Renal pelvis (tissue), 4 donors: ENCODE data around the gene KRT5. TPM values are rescaled to one million over a fixed set of nuclear protein-coding genes. Genes with fewer than 3 reads are reported as not detected.
"Not testable (repeated sequence)": the region's sequence is repeated elsewhere in the genome, so short reads cannot be mapped to it uniquely, and the experiment has no call there.

Source experiments
- DNase-seq: peaks from one replicate; pipeline ENCODE4 v3.0.0-alpha.2; 2013
- polyA plus RNA-seq, 3 donors: library from polyadenylated mRNA; unstranded; fragments of 120-200 nt; gene quantifications; one replicate each; pipeline ENCODE4 v1.2.1, GENCODE V29; 2013; ENCODE audit not compliant: insufficient read length in 3 of 3

Gene KRT5
- polyA plus RNA-seq, 3 donors = 0.44 to 1.1 (median 0.59) TPM

DNA sequence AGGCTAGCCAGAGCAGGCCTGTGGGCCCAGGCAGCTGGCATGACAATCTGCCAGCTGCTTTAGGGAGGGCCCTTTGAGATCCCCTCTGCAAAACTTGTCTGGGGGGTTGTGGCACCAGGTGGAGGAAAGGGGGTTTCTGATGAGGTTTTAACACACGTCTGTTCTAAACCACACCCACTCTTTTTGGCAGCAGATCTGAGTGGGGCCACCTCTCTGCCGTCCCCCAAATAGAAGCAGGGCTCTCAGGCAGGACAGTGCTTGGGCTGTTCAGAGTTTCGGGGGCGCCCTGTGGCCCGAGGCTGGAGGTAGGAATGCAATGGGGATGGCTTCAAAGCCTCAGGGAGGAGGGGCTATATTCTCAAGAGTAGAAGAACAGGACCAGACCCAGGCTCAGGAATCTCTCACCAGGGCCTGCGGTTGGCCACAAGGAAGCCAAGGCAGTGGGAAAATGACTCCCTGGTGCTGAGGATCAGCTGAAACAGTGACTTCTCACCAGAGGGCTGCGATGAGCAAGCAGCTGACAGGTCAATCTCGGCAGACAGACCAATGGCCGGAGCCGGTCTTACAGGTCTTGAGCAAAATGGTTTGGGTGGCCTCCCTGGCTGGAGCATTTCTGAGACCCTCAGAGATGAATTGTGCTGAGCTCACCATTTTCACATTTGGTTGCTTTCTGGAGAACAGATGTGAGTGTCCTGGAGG is 1.5 kb upstream of the KRT5 start:
- no peak for DNase-seq

DNA sequence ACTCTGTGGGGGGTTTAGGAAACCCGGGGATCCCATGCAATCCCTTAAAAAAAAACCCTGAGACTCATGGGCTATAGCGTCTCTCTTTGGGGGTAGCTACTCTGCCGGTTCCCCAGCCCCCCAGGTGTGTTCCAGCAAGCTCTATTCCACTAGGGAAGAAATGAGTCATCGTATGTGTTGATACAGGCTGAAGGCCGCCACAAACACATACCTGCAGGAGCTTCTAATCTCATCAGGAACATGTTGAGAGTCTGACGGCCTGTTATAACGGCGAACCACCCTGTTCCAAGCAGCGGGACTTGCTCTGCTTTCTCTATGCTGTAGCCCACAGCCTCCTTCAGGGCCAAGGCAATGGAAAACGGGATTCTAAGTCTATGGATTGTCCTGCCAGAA is 977 bp upstream of the KRT5 start:
- no peak for DNase-seq

DNA sequence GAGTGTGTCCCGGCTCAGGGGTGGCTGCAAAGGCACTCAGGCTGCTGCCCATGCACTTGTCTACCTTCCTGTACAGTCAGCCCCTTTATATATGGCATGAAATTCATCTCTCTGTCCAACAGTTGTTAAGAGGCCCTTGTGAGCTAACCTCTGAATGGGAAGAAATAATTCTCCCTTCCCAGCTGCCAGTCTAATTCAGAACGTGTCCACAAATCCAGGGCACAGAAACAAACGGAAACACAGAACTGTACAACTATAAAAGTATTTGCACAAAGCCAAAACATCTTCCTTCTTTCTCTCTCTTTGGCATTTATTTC is 849 bp downstream of the KRT5 start:
- DNase-seq = no peak

DNA sequence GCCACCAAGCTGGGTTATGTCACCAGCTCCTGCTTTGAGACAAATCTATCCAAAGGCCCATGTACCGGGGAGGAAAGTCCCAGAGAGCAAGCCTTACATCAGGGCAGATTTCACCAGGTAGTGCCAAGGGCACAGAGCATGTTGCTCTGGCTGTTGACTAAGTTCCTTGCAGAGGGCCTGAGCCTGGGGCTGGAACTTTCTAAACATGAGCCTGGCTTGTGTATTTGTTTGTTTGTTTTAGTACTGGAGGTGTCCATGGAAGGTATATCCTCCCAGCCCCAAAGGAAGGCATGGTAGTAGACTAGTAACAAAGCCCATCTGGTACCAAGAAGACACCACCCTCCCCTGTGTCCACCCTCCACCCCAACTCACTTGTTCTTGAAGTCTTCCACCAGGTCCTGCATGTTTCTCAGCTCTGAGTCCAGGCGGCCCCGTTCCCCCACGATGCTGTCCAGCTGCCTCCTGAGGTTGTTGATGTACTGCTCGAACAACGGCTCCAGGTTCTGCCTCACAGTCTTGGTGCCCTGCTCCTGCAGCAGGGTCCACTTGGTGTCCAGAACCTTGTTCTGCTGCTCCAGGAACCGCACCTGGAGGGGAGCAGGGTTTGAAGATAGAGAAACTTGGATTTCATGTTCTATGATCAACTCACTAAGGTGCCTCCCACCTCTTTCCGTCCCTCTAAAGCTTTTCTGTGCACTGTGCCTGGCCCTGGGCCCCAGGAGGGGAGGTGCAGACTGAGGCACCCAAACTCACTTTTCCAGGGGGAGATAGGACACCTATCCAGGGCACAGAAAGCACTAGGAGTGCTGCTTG is 1.4 kb downstream of the KRT5 start:
- DNase-seq = no peak

DNA sequence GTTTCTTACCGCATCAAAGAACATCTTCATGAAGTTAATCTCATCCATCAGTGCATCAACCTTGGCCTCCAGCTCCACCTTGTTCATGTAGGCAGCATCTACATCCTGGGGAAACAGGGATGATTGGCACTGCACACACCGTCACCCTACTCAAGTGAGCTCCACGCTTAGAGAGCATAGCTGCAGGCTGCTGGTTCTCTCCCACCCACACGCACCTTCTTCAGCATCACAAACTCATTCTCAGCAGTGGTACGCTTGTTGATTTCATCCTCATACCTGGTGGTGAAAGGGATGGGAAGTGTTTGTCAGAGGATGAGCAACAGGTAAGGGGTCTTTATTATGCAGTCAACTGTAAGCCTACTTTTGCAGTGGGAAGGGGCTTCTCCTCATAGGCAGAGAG is 2.3 kb downstream of the KRT5 start:
- DNase-seq = no peak

DNA sequence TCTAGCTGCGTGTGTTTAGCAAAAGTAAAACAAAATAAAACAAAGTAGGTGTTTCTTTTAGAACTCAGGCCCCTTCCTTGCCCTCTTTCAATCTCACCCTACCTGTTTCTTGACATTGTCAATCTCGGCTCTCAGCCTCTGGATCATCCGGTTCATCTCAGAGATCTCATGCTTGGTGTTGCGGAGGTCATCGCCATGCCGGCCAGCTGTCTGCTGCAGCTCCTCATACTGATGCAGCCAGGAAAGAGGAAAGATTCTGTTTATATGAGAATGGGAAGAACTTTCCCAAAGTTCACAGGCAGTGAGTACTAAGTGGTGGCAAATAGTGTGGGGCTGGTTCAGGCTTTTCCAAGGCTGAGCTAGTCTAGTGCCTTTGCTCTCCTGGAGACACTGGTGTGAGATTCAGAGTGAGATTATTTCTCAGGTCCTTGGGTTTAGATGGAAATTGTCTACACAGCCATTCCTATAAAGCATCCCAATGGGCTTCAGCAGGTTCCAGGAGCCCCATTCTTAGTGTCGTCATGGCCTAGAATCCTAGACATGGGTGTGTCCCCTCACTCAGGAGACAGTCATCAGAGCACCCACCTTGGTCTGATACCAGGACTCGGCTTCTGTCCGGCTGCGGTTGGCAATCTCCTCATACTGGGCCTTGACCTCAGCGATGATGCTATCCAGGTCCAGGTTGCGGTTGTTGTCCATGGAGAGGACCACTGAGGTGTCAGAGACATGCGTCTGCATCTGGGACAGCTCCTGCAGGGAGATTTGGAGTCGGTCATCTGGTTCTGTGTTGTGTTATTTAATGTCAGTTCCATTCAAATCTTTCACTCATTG is 3.0 kb downstream of the KRT5 start:
- no peak for DNase-seq

DNA sequence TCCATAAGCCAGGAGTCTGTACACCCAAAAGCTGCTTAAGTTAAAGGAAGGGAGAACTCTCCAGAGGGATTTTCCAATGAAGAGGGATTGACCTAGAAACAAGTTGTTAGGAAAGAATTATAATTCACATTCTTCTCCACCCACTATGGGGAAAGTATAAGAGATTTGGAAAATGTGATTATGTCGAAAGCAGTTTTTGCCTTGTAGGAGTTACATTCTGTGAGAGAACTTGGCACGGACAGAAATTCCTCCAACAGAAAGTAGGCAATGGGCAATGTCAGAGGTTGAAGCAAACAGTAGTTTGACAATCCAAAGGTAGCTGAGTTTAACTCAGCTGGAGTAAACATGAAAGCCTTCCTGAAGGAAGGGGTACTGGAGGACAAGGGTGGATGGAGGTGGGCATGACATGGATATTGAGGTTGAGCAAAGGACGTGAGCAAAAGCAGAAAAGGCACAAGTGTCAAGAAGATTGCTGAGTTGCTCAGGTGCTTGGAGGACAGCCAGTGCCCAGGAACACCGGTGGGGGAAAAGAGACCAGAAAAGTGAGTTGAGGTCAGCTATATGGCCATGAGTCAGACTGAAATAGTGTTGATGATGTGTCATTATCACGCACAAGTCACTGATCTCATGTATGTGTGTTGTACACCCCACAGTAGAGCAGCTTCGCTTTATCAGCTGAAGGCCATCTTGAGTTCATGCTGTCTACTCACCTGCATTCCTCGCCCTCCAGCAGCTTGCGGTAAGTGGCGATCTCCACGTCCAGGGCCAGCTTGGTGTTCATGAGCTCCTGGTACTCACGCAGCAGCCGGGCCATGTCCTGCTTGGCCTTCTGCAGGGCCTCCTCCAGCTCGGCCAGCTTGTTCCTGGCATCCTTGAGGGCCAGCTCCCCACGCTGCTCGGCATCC is 4.0 kb downstream of the KRT5 start:
- DNase-seq = no peak

DNA sequence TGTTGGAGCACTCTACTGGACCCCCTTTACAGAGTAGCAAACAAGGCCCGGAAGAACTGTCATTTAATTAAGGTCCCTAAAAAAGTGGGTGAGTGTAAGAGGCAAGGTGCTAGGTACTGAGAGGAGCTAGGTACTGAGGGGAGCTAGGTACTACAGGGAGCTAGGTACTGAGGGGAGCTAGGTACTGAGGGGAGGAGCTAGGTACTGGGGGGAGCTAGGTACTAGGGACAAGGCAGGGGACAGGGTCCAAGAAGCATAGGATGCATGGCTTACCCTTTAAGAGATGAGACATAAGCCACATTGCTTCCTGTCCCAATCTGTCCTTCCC is 4.9 kb downstream of the KRT5 start:
- no peak for DNase-seq

DNA sequence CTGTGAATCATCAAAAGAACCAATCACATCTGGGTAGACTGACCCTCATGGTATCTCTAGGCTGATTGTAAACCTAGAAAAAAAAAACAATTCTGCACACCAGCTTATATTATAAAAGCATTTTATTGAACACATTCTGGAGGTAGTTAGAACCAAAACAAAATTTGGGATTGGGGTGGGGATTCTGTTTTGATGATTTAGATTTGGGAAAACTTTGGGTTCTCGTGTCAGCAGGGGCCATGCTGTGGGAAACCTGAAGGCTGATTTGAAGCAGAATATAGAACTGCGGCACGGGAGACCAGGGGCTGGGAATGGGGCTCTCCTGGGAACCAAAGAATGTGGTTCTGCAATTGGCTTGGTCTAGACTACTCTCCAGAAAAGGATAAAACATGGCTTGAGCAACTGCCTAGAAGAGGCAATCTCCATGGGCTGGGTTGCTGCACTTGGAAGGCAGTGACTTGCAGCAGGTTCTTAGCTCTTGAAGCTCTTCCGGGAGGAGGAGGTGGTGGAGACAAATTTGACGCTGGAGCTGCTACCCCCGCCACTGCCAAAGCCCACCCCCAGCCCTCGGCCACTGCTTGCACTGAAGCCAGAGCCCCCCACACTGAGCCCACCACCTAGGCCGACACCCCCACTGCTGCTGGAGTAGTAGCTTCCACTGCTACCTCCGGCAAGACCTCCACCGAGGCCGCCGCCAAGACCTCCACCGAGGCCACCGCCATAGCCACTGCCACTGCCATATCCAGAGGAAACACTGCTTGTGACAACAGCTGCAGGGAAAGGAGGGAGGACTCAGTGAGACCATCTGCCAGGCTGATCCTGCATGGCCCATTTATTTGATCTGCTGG is 5.5 kb downstream of the KRT5 start:
- no peak for DNase-seq

DNA sequence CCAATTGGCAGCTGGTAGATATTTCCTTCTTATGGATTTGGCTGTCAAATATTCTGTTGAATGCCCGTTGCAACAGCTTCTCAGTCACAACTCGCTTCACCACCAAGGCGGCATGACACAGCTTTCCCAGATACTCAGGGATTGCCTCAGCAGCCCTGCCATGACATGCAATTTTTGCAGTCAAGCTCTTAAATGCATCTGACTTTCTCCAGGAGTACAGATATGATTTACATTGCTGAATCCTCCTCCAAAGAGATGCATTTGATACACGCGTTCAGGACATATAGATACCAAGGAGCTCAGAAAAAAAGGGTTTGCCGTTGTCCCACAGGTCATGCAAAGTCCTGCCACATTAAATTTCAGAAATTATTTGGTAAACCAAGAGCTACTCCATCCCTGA is 6.5 kb downstream of the KRT5 start:
- no peak for DNase-seq

DNA sequence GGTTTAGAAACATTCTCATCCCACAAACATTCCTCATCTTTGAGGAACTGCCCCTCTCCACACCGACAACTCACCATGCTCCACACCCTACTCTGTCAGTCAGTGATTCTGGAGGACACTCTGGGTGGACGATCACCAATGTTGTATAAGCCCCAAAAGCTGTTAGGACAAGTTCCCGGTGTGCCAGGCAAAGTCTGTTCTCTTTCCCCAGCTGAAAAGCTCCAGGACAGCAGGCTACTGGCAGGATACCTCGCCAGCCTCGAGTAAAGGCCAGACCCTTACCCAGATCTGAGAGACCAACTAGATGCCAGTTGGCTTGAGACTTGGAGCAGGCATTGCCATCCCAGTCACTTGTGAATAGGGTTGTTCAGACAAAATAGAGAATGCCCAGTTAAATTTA is 12.0 kb downstream of the KRT5 start:
- DNase-seq = no peak

DNA sequence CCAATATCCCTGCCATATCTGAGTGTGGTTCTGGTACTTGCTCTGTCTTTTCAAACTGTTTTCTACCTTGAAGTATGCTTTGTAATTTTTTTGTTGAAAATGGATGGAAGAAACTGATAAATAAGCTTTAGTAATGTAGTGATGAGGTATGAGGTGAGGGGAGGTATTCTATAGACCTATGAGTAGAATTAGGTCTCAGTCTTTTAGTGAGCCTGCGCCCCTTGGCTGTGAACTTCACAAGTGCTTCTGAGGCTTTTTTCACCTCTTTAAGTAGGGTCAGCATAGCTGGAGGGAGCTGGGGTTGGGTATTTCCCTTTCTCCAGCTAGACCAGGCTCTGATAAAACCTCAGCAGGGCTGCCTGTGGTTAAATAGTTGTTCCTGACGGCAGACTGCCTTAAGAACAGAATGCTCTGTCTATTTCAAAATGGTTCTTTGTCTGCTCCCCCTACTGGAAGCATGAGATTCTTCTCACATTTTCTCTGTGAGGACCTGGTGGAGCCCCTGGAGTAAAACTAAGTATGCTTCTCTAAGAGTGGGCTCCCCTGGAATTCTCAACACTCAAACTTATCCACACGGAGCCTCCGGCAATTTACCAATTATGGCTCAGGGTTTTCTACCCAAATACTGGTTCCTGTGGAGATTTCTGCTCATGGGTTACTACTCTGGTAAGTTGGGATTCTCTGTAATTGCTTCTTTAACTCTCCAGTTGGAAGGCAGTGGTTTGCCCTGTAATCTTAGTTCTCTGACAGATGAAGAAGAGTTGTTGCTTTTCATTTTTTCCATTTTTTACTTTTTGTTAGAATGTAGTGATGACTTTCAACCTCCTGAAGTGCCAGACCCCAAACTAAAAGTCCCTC is 13.1 kb downstream of the KRT5 start:
- peak; percentile 20 for DNase-seq

DNA sequence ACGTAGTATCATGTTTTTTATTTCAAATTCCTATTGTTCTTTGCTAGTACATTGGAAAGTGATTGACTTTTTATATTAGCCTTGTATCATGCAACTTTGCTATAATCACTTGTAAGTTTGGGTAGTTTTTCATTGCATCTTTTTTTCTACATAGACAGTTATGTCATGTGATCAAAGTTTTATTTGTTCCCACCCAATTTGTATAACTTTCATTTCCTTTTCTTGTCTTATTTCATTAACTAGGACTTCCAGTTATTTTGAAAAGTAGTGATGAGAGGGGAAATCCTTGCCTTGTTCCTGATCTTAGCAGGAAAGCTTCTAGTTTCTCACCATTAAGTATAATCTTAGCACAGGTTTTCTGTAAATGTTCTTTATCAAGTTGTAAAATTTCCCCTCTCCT is 17.3 kb downstream of the KRT5 start:
- no peak for DNase-seq

DNA sequence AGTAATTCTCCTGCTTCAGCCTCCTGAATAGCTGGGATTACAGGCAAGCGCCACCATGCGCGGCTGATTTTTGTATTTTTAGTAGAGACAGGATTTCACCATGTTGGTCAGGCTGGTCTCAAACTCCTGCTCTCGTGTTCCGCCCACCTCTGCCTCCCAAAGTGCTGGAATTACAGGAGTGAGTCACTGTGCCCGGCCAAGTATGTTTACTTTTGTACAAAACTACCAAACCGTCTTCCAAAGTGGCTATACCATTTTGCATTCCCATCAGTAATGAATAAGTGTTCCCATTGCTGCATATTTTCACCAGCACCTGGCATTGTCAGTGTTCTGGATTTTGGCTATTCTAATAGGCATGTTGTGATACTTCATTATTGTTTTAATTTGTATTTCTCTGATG is 18.7 kb downstream of the KRT5 start:
- DNase-seq = no peak

DNA sequence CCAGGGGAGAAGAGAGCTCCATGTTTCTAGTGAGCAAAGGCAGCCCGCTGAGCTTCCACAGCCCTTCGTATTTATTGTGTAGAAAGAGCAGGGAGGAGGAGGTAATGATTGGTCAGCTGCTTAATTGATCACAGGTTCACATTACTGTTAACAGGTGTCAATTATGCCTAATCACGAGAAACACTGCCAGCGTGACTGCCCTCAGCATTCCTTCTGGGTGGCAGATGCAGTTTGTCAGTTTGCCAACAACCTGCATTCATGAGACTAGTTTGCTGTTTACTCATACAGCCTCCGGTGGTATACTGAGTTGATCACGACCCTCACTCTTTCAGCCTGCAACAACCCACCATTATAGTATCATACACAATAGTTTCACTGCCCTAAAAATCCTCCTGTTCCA is 19.6 kb downstream of the KRT5 start:
- not testable (repeated sequence) for DNase-seq

DNA sequence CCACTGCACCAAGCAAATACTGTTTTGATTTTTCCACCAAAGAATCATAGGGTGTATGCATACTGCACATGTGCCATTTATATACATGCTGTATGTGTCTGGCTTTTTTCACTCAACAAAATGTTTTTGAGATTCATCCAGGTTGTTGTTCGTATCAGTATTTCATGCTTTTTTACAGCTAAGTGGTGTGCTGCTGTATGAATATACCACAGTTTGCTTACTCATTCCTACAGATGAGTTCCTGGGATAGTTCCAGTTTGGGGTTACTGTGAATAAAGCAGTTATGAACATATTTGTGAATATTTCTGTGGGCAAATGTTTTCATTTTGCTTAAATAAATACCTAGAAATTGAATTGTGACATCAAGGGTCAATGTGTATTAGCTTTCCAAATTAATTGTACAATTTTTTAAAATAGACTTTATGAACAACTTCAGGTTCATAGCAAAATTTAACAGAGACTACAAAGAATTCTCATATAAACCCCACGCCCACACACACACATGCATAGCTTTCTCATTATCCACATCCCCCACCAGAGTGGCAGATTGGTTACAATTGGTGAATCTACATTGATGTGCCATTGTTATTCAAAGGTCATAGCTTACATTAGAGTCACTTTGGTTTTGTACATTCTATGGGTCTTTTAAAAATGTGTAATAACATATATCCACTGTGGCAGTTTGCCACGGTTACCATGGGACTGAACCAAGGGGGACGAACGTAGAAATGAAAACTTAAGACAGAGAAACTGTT is 20.2 kb downstream of the KRT5 start:
- DNase-seq = no peak

DNA sequence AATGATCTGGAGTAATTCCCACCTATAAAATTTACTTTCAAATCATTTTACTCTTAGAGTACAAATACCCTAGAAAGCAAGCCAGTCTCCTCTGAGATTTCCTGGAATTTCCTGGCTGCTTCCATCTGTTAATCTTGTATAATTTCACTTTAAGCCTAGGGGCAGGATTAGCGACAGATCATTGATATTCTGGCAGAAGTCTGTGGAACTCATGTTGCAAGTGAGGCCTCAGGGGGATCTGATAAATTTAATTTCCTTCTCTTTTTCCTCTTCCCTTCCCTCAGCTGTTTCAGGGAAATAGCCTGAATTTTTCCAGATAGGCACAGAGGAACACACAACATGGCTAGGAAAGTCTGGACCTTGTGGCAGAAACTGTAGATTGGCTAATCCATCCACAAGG is 21.2 kb downstream of the KRT5 start:
- no peak for DNase-seq

DNA sequence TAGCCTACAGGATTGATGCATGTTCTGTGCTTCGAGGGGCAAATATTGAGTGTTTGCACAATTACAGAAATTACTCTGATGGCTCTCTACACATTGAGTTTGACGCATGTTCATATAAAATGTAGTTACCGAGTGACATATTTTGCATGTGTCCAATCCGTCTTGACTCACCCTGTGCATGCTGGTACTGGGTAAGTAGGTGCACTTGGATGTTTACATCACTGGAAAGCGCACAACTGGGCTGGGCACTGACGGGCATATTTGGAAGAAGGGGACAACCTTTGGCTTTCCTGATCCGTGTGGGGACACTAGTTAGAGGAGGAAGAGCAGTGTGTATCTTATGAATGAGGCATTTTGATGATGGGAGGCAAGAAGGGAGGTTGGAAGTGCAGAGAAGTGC is 22.2 kb downstream of the KRT5 start:
- no peak for DNase-seq

DNA sequence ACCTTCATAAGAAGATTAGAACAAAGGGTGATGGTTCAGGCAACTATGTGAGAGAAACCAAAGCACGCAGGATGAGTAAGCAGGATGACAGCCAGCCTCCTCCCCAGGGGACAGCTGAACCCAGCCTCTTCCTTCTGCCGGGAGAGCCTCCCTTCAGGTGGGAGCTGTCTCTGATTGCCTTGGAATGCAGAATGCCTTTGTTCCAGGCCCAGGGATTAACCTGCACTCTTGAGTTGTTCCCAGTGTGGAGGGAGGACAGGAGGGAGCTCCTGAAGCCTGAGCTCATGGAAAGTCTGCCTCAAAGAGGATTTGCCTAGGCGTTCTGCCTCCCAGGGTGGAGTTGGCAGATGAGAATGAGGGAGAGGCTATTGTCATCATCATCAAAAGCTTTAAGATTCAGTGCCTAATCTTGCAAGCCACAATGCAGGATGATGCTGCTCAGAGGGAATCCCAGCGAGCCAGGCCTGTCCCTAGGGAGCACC is 23.6 kb downstream of the KRT5 start:
- no peak for DNase-seq
